Measurements from ENCODE around the gene LIN7C.

GRCh38 chr11:27555264-27555663, 48.7 kb upstream of the LIN7C start:
- no peak for TF ChIP-seq CTCF (IDR thresholded peaks at IDR 0.05; ENCODE audit: poor library complexity, severe bottlenecking)
- no peak for TF ChIP-seq POLR2AphosphoS5 (IDR thresholded peaks at IDR 0.05)
